ENCODE results near the gene CBX1. TPM values are rescaled to one million over a fixed set of nuclear protein-coding genes. Genes with fewer than 3 reads are reported as not detected.

The CBX1 gene
- total RNA-seq = 54.4 and 64.8 TPM in 2 replicates

GRCh38 chr17:48101012-48101720, at the start of gene CBX1:
Gene CBX1, minus strand, starts transcription at chr17:48101478. Its CDS starts 24,474 bp downstream, at chr17:48077004.

GRCh38 chr17:48107137-48108055, 6.1 kb upstream of the CBX1 start, which contains the start of gene SNX11:
Gene SNX11, plus strand, starts transcription at chr17:48107766. Its CDS starts 4,278 bp downstream, at chr17:48112044.

GRCh38 chr17:48047741-48048383, 53.4 kb downstream of the CBX1 start, which contains the start of gene NFE2L1:
Gene NFE2L1, plus strand, starts transcription at chr17:48048359. Its CDS starts 2,760 bp downstream, at chr17:48051119.

GRCh38 chr17:48037036-48037837, 64.0 kb downstream of the CBX1 start, which contains the start of gene COPZ2:
Gene COPZ2, minus strand, starts transcription at chr17:48037797. Its CDS starts 20 bp downstream, at chr17:48037777.

Other genes starting within 250 kb of the CBX1 start
- gene SP2, start 205.2 kb downstream of the CBX1 start, total RNA-seq = 2.1 and 4.6 TPM in 2 replicates
- 17.2 and 32.7 TPM in 2 replicates for gene PNPO, start 159.9 kb downstream of the CBX1 start, total RNA-seq
- 0.26 TPM in 1 of 2 replicates, not detected in the other for gene PRR15L, start 143.6 kb downstream of the CBX1 start, total RNA-seq
- gene CDK5RAP3, start 130.4 kb downstream of the CBX1 start, total RNA-seq = 32.2 and 58.6 TPM in 2 replicates
- gene COPZ2, start 63.7 kb downstream of the CBX1 start, total RNA-seq = 34.8 and 54.0 TPM in 2 replicates
- gene NFE2L1, start 53.1 kb downstream of the CBX1 start, total RNA-seq = 69.8 and 125 TPM in 2 replicates
- gene SNX11, start 6.3 kb upstream of the CBX1 start, total RNA-seq = 7.7 and 12.3 TPM in 2 replicates

All from epithelial cell of alveolus of lung (primary cell).